HepG2 (cell line): ENCODE data around the gene PEX11B. TPM values are rescaled to one million over a fixed set of nuclear protein-coding genes. Genes with fewer than 3 reads are reported as not detected.

Experiments used
- BCL6 ChIP-seq: IDR thresholded peaks from 2 replicates; pipeline ENCODE4 v1.6.1; 2016; ENCODE audit warnings: missing genetic modification reagents, missing compliant biosample characterization
- CHCHD3 ChIP-seq: sonication (generic); formaldehyde crosslinking; IDR thresholded peaks from 2 replicates; pipeline ENCODE4 v1.8.0; 2022; ENCODE audit warnings: mild to moderate bottlenecking, missing genetic modification reagents, moderate library complexity
- FLYWCH1 ChIP-seq: sonication (generic); formaldehyde crosslinking; IDR thresholded peaks from 2 replicates; pipeline ENCODE4 v1.8.1; 2023; ENCODE audit warnings: mild to moderate bottlenecking, missing genetic modification reagents
- HOXA3 ChIP-seq: sonication (generic); formaldehyde crosslinking; IDR thresholded peaks from 2 replicates; pipeline ENCODE4 v1.5.0; 2020; ENCODE audit warnings: missing genetic modification reagents
- KAT8 ChIP-seq: IDR thresholded peaks from 2 replicates; pipeline ENCODE4 v1.6.1; 2016; ENCODE audit warnings: missing genetic modification reagents, missing compliant biosample characterization
- PCBP2 ChIP-seq: fragments of 200-400 bp; formaldehyde crosslinking; optimal IDR thresholded peaks from 2 replicates; pipeline ENCODE3; 2018; ENCODE audit warnings: low read length, low read depth; ENCODE audit not compliant: poor library complexity, severe bottlenecking
- RCOR2 ChIP-seq: IDR thresholded peaks from 2 replicates; pipeline ENCODE4 v1.6.1; 2016; ENCODE audit warnings: missing biosample characterization, missing genetic modification reagents
- SP1 ChIP-seq, 2 experiments: fragments of 450-650 bp in 1 of 2; sonication (generic) in 1 of 2; formaldehyde crosslinking in 1 of 2; IDR thresholded peaks; 2 replicates each; pipeline versions ENCODE4 v1.4.0 to v1.6.1; 2016 to 2020; ENCODE audit warnings: missing genetic modification reagents in 1 of 2
- SUZ12 ChIP-seq: fragments of 150-350 bp; IDR thresholded peaks from 2 replicates; pipeline ENCODE4 v1.6.1; 2014; ENCODE audit warnings: low read depth, low read length
- TAF15 ChIP-seq: fragments of 200-400 bp; formaldehyde crosslinking; IDR thresholded peaks from one replicate; pipeline ENCODE4 v1.6.1; 2018; ENCODE audit warnings: mild to moderate bottlenecking, low read depth, low read length; ENCODE audit not compliant: poor library complexity, severe bottlenecking
- ZFP36L1 ChIP-seq: sonication (generic); formaldehyde crosslinking; IDR thresholded peaks from 2 replicates; pipeline ENCODE4 v1.8.0; 2022; ENCODE audit warnings: mild to moderate bottlenecking, missing genetic modification reagents, moderate library complexity
- ZMYM3 ChIP-seq: sonication (generic); formaldehyde crosslinking; IDR thresholded peaks from 2 replicates; pipeline ENCODE4 v1.5.1; 2020; ENCODE audit warnings: mild to moderate bottlenecking, missing genetic modification reagents
- ZNF460 ChIP-seq: sonication (generic); formaldehyde crosslinking; IDR thresholded peaks from 2 replicates; pipeline ENCODE4 v1.5.1; 2020; ENCODE audit warnings: missing genetic modification reagents, mild to moderate bottlenecking, borderline replicate concordance
- ZNF883 ChIP-seq: sonication (generic); formaldehyde crosslinking; IDR thresholded peaks from 2 replicates; pipeline ENCODE4 v1.5.1; 2020; ENCODE audit warnings: mild to moderate bottlenecking, missing genetic modification reagents; ENCODE audit errors: not compliant biosample characterization
- polyA plus RNA-seq, 8 experiments: library from polyadenylated mRNA; depleted of rRNA in 3 of 8; stranded (reverse) in 7 of 8; unstranded in 1 of 8; fragments of >200 nt; fragmentation: Illumina TruSeq in 4 of 8; extraction: Trizol in 4 of 8; gene quantifications; 2 replicates each; pipeline versions ENCODE4 v1.2.1 to v1.2.3, GENCODE V29; 2011 to 2016; ENCODE audit warnings: low read depth in 4 of 8, missing spikeins in 1 of 8, mixed read lengths in 1 of 8; ENCODE audit not compliant: insufficient read depth in 1 of 8
- total RNA-seq, 5 experiments: library from RNA; depleted of rRNA; stranded (reverse); fragments of >200 nt; fragmentation: Illumina TruSeq; extraction: Trizol; gene quantifications; 2 replicates each; pipeline ENCODE4 v1.2.3, GENCODE V29; 2016; ENCODE audit warnings: low read depth in 1 of 5
- TF ChIP-seq, protein P1 (sequence below): sonication (generic); formaldehyde crosslinking; IDR thresholded peaks from 2 replicates; pipeline ENCODE4 v1.5.1; 2020; ENCODE audit warnings: mild to moderate bottlenecking, moderate library complexity, missing genetic modification reagents
- TF ChIP-seq, protein P2 (sequence below): sonication (generic); formaldehyde crosslinking; IDR thresholded peaks from 2 replicates; pipeline ENCODE4 v1.4.0; 2020; ENCODE audit warnings: mild to moderate bottlenecking, missing genetic modification reagents
- TF ChIP-seq, protein P3 (sequence below): sonication (generic); formaldehyde crosslinking; conservative IDR thresholded peaks from 2 replicates; pipeline ENCODE4 v1.4.0; 2020; ENCODE audit warnings: missing genetic modification reagents
- TF ChIP-seq, protein P4 (sequence below): sonication (generic); formaldehyde crosslinking; IDR thresholded peaks from 2 replicates; pipeline ENCODE4 v1.5.0; 2020; ENCODE audit warnings: missing genetic modification reagents
- TF ChIP-seq, protein P5 (sequence below): IDR thresholded peaks from 2 replicates; pipeline ENCODE4 v1.6.1; 2016; ENCODE audit warnings: low read depth, borderline replicate concordance
- TF ChIP-seq, protein P6 (sequence below): sonication (generic); formaldehyde crosslinking; IDR thresholded peaks from 2 replicates; pipeline ENCODE4 v1.4.0; 2020; ENCODE audit warnings: missing genetic modification reagents
- TF ChIP-seq, protein P7 (sequence below): sonication (generic); formaldehyde crosslinking; IDR thresholded peaks from 2 replicates; pipeline ENCODE4 v1.4.0; 2020; ENCODE audit warnings: missing genetic modification reagents, borderline replicate concordance

The PEX11B gene
- total and polyA plus RNA-seq, 2 of the 13 experiments (the other 11 are each of a cell fraction or from before 2014, with no cell fraction given) = 21.6 to 48.4 TPM

DNA sequence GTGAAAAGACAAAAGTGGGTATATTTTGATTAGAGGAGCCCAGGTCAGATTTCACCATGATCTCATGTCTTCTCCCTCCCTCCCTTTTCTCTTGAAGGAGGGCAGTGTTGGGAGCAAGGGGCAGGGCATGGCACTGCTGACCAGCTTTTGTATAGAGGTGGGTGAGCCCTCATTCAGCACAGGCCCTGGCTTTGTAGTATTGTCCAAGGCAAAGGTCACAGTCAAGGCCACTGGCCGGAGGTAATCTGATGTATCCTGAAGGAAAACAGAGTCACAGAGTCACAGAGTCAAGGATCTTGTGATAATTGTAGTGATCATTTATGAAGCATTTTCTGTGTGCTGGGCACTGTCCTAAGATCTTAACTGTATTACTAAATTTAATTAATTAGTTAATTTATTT lies 20.5 kb downstream of the PEX11B start (continued):
- TF ChIP-seq, protein P1, sequence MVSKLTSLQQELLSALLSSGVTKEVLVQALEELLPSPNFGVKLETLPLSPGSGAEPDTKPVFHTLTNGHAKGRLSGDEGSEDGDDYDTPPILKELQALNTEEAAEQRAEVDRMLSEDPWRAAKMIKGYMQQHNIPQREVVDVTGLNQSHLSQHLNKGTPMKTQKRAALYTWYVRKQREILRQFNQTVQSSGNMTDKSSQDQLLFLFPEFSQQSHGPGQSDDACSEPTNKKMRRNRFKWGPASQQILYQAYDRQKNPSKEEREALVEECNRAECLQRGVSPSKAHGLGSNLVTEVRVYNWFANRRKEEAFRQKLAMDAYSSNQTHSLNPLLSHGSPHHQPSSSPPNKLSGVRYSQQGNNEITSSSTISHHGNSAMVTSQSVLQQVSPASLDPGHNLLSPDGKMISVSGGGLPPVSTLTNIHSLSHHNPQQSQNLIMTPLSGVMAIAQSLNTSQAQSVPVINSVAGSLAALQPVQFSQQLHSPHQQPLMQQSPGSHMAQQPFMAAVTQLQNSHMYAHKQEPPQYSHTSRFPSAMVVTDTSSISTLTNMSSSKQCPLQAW (CRISPR knock-in tag) = 0 out of 2 replicates have a peak, but pooled peaks have one; percentile 10
- TF ChIP-seq RCOR2 (CRISPR knock-in tag) = peak; percentile 52; the same call in 1 of the 2 replicates
- no peak for TF ChIP-seq SUZ12
- TF ChIP-seq SP1 (IDR thresholded peaks at IDR 0.05) = no peak
- no peak for TF ChIP-seq SP1 (CRISPR knock-in tag; IDR thresholded peaks at IDR 0.05)
- TF ChIP-seq FLYWCH1 (CRISPR knock-in tag) = no peak
- TF ChIP-seq, protein P2, sequence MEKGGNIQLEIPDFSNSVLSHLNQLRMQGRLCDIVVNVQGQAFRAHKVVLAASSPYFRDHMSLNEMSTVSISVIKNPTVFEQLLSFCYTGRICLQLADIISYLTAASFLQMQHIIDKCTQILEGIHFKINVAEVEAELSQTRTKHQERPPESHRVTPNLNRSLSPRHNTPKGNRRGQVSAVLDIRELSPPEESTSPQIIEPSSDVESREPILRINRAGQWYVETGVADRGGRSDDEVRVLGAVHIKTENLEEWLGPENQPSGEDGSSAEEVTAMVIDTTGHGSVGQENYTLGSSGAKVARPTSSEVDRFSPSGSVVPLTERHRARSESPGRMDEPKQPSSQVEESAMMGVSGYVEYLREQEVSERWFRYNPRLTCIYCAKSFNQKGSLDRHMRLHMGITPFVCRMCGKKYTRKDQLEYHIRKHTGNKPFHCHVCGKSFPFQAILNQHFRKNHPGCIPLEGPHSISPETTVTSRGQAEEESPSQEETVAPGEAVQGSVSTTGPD (CRISPR knock-in tag) = no peak
- no peak for TF ChIP-seq ZMYM3 (CRISPR knock-in tag)
- TF ChIP-seq, protein P3, sequence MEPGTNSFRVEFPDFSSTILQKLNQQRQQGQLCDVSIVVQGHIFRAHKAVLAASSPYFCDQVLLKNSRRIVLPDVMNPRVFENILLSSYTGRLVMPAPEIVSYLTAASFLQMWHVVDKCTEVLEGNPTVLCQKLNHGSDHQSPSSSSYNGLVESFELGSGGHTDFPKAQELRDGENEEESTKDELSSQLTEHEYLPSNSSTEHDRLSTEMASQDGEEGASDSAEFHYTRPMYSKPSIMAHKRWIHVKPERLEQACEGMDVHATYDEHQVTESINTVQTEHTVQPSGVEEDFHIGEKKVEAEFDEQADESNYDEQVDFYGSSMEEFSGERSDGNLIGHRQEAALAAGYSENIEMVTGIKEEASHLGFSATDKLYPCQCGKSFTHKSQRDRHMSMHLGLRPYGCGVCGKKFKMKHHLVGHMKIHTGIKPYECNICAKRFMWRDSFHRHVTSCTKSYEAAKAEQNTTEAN = no peak
- no peak; the same call in 1 of the 2 replicates for TF ChIP-seq KAT8 (CRISPR knock-in tag)
- TF ChIP-seq, protein P4, sequence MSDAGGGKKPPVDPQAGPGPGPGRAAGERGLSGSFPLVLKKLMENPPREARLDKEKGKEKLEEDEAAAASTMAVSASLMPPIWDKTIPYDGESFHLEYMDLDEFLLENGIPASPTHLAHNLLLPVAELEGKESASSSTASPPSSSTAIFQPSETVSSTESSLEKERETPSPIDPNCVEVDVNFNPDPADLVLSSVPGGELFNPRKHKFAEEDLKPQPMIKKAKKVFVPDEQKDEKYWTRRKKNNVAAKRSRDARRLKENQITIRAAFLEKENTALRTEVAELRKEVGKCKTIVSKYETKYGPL = no peak
- TF ChIP-seq, protein P5, sequence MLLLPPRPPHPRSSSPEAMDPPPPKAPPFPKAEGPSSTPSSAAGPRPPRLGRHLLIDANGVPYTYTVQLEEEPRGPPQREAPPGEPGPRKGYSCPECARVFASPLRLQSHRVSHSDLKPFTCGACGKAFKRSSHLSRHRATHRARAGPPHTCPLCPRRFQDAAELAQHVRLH (CRISPR knock-in tag) = no peak
- no peak for TF ChIP-seq HOXA3 (CRISPR knock-in tag)
- no peak for TF ChIP-seq TAF15
- no peak for TF ChIP-seq ZNF460 (CRISPR knock-in tag)
- no peak for TF ChIP-seq ZFP36L1 (CRISPR knock-in tag)
- no peak for TF ChIP-seq CHCHD3 (CRISPR knock-in tag)
- TF ChIP-seq, protein P6, sequence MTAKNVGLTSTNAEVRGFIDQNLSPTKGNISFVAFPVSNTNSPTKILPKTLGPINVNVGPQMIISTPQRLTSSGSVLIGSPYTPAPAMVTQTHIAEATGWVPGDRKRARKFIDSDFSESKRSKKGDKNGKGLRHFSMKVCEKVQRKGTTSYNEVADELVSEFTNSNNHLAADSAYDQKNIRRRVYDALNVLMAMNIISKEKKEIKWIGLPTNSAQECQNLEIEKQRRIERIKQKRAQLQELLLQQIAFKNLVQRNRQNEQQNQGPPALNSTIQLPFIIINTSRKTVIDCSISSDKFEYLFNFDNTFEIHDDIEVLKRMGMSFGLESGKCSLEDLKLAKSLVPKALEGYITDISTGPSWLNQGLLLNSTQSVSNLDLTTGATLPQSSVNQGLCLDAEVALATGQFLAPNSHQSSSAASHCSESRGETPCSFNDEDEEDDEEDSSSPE (CRISPR knock-in tag) = no peak
- TF ChIP-seq PCBP2 = no peak
- TF ChIP-seq BCL6 = peak; percentile 72
- TF ChIP-seq, protein P7, sequence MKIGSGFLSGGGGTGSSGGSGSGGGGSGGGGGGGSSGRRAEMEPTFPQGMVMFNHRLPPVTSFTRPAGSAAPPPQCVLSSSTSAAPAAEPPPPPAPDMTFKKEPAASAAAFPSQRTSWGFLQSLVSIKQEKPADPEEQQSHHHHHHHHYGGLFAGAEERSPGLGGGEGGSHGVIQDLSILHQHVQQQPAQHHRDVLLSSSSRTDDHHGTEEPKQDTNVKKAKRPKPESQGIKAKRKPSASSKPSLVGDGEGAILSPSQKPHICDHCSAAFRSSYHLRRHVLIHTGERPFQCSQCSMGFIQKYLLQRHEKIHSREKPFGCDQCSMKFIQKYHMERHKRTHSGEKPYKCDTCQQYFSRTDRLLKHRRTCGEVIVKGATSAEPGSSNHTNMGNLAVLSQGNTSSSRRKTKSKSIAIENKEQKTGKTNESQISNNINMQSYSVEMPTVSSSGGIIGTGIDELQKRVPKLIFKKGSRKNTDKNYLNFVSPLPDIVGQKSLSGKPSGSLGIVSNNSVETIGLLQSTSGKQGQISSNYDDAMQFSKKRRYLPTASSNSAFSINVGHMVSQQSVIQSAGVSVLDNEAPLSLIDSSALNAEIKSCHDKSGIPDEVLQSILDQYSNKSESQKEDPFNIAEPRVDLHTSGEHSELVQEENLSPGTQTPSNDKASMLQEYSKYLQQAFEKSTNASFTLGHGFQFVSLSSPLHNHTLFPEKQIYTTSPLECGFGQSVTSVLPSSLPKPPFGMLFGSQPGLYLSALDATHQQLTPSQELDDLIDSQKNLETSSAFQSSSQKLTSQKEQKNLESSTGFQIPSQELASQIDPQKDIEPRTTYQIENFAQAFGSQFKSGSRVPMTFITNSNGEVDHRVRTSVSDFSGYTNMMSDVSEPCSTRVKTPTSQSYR (CRISPR knock-in tag) = no peak
- no peak for TF ChIP-seq ZNF883 (CRISPR knock-in tag)
